ENCODE measurements around the gene STK32B.

STK32B gene

DNA sequence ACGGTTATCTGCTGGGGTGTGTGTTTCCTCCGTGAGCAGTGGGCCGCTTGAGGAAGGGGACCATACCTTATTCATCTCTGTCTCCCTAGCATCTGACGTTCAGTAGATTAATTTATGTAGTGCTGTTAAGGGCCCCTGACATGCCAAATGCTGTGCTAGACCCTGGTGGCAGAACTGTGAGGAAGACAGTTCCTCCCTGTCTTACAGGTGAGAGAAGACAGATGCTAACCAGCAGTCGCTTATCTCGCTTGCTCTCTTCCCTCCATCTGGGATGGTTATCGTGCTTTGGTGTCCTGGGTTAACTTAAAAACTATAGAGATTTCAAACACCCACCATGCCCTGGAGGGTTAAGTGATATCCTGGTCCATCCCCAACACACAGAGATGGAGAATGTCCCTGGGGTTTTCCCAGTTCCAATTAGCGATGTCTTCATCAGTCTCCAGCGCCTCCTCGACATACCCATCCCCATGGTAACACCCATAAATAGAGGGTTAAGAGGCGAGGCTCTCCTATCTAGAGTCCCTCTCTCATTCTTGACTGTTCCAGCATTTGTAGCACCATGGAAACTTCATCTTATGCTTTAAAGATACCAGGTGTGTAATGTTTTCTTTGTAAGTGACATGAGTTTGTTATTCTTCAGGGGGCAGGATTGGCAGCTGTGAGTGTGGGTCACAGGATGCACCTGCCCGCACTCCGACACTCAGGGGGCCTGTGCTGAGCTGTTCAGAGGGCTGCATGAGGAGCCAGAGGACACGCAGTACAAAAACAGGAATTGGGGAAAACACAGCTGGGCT is 135.2 kb downstream of the STK32B start:
- Histone ChIP-seq H3K9me3 (ENCODE audit: control insufficient read depth, insufficient read depth, low read depth, low read length) (no peaks in the 10 kb centered on the region), H3K36me3 (ENCODE audit: control insufficient read depth in 2 of 2, insufficient read depth in 1 of 2, low read length in 2 of 2) (no peaks in the 10 kb centered on the region), H3K4me3 (ENCODE audit: low read depth, low read length) (no peak overlapping the region), H3K4me1 (ENCODE audit: control insufficient read depth, insufficient read depth, low read length) (no peaks in the 10 kb centered on the region), H3K27ac (ENCODE audit: extremely low read depth, low read depth, low read length) (no peak overlapping the region)
- TF ChIP-seq, protein P1, sequence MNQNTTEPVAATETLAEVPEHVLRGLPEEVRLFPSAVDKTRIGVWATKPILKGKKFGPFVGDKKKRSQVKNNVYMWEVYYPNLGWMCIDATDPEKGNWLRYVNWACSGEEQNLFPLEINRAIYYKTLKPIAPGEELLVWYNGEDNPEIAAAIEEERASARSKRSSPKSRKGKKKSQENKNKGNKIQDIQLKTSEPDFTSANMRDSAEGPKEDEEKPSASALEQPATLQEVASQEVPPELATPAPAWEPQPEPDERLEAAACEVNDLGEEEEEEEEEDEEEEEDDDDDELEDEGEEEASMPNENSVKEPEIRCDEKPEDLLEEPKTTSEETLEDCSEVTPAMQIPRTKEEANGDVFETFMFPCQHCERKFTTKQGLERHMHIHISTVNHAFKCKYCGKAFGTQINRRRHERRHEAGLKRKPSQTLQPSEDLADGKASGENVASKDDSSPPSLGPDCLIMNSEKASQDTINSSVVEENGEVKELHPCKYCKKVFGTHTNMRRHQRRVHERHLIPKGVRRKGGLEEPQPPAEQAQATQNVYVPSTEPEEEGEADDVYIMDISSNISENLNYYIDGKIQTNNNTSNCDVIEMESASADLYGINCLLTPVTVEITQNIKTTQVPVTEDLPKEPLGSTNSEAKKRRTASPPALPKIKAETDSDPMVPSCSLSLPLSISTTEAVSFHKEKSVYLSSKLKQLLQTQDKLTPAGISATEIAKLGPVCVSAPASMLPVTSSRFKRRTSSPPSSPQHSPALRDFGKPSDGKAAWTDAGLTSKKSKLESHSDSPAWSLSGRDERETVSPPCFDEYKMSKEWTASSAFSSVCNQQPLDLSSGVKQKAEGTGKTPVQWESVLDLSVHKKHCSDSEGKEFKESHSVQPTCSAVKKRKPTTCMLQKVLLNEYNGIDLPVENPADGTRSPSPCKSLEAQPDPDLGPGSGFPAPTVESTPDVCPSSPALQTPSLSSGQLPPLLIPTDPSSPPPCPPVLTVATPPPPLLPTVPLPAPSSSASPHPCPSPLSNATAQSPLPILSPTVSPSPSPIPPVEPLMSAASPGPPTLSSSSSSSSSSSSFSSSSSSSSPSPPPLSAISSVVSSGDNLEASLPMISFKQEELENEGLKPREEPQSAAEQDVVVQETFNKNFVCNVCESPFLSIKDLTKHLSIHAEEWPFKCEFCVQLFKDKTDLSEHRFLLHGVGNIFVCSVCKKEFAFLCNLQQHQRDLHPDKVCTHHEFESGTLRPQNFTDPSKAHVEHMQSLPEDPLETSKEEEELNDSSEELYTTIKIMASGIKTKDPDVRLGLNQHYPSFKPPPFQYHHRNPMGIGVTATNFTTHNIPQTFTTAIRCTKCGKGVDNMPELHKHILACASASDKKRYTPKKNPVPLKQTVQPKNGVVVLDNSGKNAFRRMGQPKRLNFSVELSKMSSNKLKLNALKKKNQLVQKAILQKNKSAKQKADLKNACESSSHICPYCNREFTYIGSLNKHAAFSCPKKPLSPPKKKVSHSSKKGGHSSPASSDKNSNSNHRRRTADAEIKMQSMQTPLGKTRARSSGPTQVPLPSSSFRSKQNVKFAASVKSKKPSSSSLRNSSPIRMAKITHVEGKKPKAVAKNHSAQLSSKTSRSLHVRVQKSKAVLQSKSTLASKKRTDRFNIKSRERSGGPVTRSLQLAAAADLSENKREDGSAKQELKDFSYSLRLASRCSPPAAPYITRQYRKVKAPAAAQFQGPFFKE (tag by site-specific recombination; IDR thresholded peaks at IDR 0.05; ENCODE audit: borderline replicate concordance): no peak
- TF ChIP-seq ZFP41 (tag by site-specific recombination; IDR thresholded peaks at IDR 0.05; ENCODE audit: borderline replicate concordance) (no peak), ZNF10 (tag by site-specific recombination; IDR thresholded peaks at IDR 0.05) (no peak), ZNF335 (tag by site-specific recombination; conservative IDR thresholded peaks at IDR 0.05) (no peak), ZNF629 (tag by site-specific recombination; IDR thresholded peaks at IDR 0.05) (no peak), ZNF140 (tag by site-specific recombination; IDR thresholded peaks at IDR 0.05) (no peak), ZNF354C (tag by site-specific recombination; IDR thresholded peaks at IDR 0.05; ENCODE audit: borderline replicate concordance, low read depth) (no peak), ZNF549 (tag by site-specific recombination; IDR thresholded peaks at IDR 0.05) (no peak), KLF16 (tag by site-specific recombination; IDR thresholded peaks at IDR 0.05) (no peak), ZNF157 (tag by site-specific recombination; IDR thresholded peaks at IDR 0.05) (no peak), ZNF221 (tag by site-specific recombination; IDR thresholded peaks at IDR 0.05; ENCODE audit: borderline replicate concordance) (no peak), ZNF292 (tag by site-specific recombination; IDR thresholded peaks at IDR 0.05; ENCODE audit: borderline replicate concordance, low read depth) (no peak), ZNF544 (tag by site-specific recombination; IDR thresholded peaks at IDR 0.05) (no peak)
- TF ChIP-seq, protein P2, sequence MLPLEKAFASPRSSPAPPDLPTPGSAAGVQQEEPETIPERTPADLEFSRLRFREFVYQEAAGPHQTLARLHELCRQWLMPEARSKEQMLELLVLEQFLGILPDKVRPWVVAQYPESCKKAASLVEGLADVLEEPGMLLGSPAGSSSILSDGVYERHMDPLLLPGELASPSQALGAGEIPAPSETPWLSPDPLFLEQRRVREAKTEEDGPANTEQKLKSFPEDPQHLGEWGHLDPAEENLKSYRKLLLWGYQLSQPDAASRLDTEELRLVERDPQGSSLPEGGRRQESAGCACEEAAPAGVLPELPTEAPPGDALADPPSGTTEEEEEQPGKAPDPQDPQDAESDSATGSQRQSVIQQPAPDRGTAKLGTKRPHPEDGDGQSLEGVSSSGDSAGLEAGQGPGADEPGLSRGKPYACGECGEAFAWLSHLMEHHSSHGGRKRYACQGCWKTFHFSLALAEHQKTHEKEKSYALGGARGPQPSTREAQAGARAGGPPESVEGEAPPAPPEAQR (tag by site-specific recombination; IDR thresholded peaks at IDR 0.05): no peak
- TF ChIP-seq, protein P3, sequence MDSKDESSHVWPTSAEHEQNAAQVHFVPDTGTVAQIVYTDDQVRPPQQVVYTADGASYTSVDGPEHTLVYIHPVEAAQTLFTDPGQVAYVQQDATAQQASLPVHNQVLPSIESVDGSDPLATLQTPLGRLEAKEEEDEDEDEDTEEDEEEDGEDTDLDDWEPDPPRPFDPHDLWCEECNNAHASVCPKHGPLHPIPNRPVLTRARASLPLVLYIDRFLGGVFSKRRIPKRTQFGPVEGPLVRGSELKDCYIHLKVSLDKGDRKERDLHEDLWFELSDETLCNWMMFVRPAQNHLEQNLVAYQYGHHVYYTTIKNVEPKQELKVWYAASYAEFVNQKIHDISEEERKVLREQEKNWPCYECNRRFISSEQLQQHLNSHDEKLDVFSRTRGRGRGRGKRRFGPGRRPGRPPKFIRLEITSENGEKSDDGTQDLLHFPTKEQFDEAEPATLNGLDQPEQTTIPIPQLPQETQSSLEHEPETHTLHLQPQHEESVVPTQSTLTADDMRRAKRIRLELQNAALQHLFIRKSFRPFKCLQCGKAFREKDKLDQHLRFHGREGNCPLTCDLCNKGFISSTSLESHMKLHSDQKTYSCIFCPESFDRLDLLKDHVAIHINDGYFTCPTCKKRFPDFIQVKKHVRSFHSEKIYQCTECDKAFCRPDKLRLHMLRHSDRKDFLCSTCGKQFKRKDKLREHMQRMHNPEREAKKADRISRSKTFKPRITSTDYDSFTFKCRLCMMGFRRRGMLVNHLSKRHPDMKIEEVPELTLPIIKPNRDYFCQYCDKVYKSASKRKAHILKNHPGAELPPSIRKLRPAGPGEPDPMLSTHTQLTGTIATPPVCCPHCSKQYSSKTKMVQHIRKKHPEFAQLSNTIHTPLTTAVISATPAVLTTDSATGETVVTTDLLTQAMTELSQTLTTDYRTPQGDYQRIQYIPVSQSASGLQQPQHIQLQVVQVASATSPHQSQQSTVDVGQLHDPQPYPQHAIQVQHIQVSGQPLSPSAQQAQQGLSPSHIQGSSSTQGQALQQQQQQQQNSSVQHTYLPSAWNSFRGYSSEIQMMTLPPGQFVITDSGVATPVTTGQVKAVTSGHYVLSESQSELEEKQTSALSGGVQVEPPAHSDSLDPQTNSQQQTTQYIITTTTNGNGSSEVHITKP (tag by site-specific recombination; IDR thresholded peaks at IDR 0.05): no peak
- ChIA-PET CTCF (no interaction called here), POLR2A (no interaction called here)

All from HEK293 (cell line).